Measurements from ENCODE around the gene UNC45B. TPM values are rescaled to one million over a fixed set of nuclear protein-coding genes. Genes with fewer than 3 reads are reported as not detected.

Gene UNC45B
- total RNA-seq, 2 experiments from 2014 or later, result 0.11 to 0.20 TPM

- Histone ChIP-seq H3K9me3 (ENCODE audit: control insufficient read depth in 1 of 2, insufficient read depth in 1 of 2, low read length in 2 of 2) (no peaks in the 10 kb centered on the region), H3K27me3 (ENCODE audit: control insufficient read depth in 1 of 2, insufficient read depth in 2 of 2, low read length in 2 of 2) (no peaks in the 10 kb centered on the region), H3K27ac (ENCODE audit: low read depth in 1 of 2, low read length in 2 of 2) (no peak overlapping the region), H3K4me3 (ENCODE audit: low read length) (no peak overlapping the region), H3K36me3 (ENCODE audit: insufficient read depth, low read length) (no peaks in the 10 kb centered on the region), H3K4me1 (ENCODE audit: insufficient read depth, low read length) (peaks cover 33% of the 10 kb centered on the region)
- H3K27ac Mint-ChIP-seq, result no peak overlapping the region
- H3K27me3 Mint-ChIP-seq, result no peaks in the 10 kb centered on the region
- no peak overlapping the region for H3K4me3 Mint-ChIP-seq
- no peak for DNase-seq
- no peak for ATAC-seq (ENCODE audit: poor library complexity)
- peaks cover 87% of the 10 kb centered on the region for H3K4me1 Mint-ChIP-seq (ENCODE audit: low read depth)
- no peaks in the 10 kb centered on the region for H3K36me3 Mint-ChIP-seq (ENCODE audit: low read depth)
- TF ChIP-seq CTCF (IDR thresholded peaks at IDR 0.05), result no peak
- POLR2A ChIA-PET, result interaction anchor here (1.1 to 1.5 kb wide), 4 partner anchors 13 to 60 kb away, joined by 3 to 8 read pairs (median 4); partner anchors contain the start of gene SLFN5
- no peaks in the 10 kb centered on the region for H3K9me3 Mint-ChIP-seq
- intact Hi-C loops (cut with DNase I, micrococcal nuclease), result no loop called here
- CTCF ChIA-PET, result no interaction called here
Measured at GRCh38 chr17:35183332-35183731, 35.7 kb downstream of the UNC45B start.

- Mint-ChIP-seq H3K9me3 (no peaks in the 10 kb centered on the region), H3K4me3 (no peak overlapping the region), H3K27me3 (no peaks in the 10 kb centered on the region), H3K36me3 (ENCODE audit: low read depth) (no peaks in the 10 kb centered on the region), H3K27ac (no peak overlapping the region), H3K4me1 (ENCODE audit: low read depth) (peaks cover 88% of the 10 kb centered on the region)
- TF ChIP-seq CTCF (IDR thresholded peaks at IDR 0.05), result no peak
- Histone ChIP-seq H3K27ac (ENCODE audit: low read depth in 1 of 2, low read length in 2 of 2) (no peak overlapping the region), H3K4me1 (ENCODE audit: insufficient read depth, low read length) (peaks cover 37% of the 10 kb centered on the region), H3K27me3 (ENCODE audit: control insufficient read depth in 1 of 2, insufficient read depth in 2 of 2, low read length in 2 of 2) (no peaks in the 10 kb centered on the region), H3K9me3 (ENCODE audit: control insufficient read depth in 1 of 2, insufficient read depth in 1 of 2, low read length in 2 of 2) (no peaks in the 10 kb centered on the region), H3K4me3 (ENCODE audit: low read length) (no peak overlapping the region), H3K36me3 (ENCODE audit: insufficient read depth, low read length) (no peaks in the 10 kb centered on the region)
- ATAC-seq (ENCODE audit: poor library complexity) (no peak), DNase-seq (no peak)
- ChIA-PET POLR2A (interaction anchor here (1.1 to 1.5 kb wide), 3 partner anchors 12 to 59 kb away, joined by 3 to 8 read pairs (median 6); partner anchors contain the start of gene SLFN5), CTCF (interaction anchor here (0.6 kb wide), 1 partner anchor 13 kb away, joined by 3 read pairs; no protein-coding TSS in a partner anchor)
- intact Hi-C loops (cut with DNase I, micrococcal nuclease), result no loop called here
Measured at GRCh38 chr17:35184274-35184673, 36.7 kb downstream of the UNC45B start.

GRCh38 chr17:35185849-35186248 is 38.2 kb downstream of the UNC45B start:
- H3K27ac ChIP-seq (ENCODE audit: low read depth in 1 of 2, low read length in 2 of 2), result no peak overlapping the region
- H3K4me3 ChIP-seq (ENCODE audit: low read length), result no peak overlapping the region
- CTCF ChIA-PET, result interaction anchor here (0.9 kb wide), 1 partner anchor 25 kb away, joined by 3 read pairs; no protein-coding TSS in a partner anchor
- POLR2A ChIA-PET, result interaction anchor here (0.7 to 1.0 kb wide), 2 partner anchors 28 to 57 kb away, joined by 3 to 5 read pairs; partner anchors contain the start of gene SLFN5
- Mint-ChIP-seq H3K4me3 (no peak overlapping the region), H3K27me3 (no peaks in the 10 kb centered on the region), H3K36me3 (ENCODE audit: low read depth) (no peaks in the 10 kb centered on the region), H3K4me1 (ENCODE audit: low read depth) (peaks cover 86% of the 10 kb centered on the region), H3K9me3 (no peaks in the 10 kb centered on the region), H3K27ac (no peak overlapping the region)
- TF ChIP-seq CTCF (IDR thresholded peaks at IDR 0.05), result no peak
- H3K27me3 ChIP-seq (ENCODE audit: control insufficient read depth in 1 of 2, insufficient read depth in 2 of 2, low read length in 2 of 2), result no peaks in the 10 kb centered on the region
- DNase-seq (peak in 1 of 14 experiments; percentile 25), ATAC-seq (ENCODE audit: poor library complexity) (no peak)
- intact Hi-C loops (cut with DNase I, micrococcal nuclease), result no loop called here
- H3K36me3 ChIP-seq (ENCODE audit: insufficient read depth, low read length), result no peaks in the 10 kb centered on the region
- no peaks in the 10 kb centered on the region for H3K9me3 ChIP-seq (ENCODE audit: control insufficient read depth in 1 of 2, insufficient read depth in 1 of 2, low read length in 2 of 2)
- H3K4me1 ChIP-seq (ENCODE audit: insufficient read depth, low read length), result peaks cover 31% of the 10 kb centered on the region
